K562 (cell line): ENCODE results near the gene ZMIZ1. TPM values are rescaled to one million over a fixed set of nuclear protein-coding genes. Genes with fewer than 3 reads are reported as not detected.

Experiments
- ATAC-seq: fragments of 200-7000 bp; cut with Tn5 transposase; 3 replicates; pipeline ENCODE4 v1.9.1; 2020; ENCODE audit warnings: moderate library complexity
- BruUV-seq: library from RNA; stranded (reverse); fragments of 400-500 nt; replicated peaks from 2 replicates; lab custom pipeline; 2021; lab: Mats Ljungman, UMichigan
- CTCF ChIA-PET: fragments of 300-600 bp; formaldehyde crosslinking; extraction: SDS; loops from one replicate; lab custom pipeline; 2021; ENCODE audit warnings: low intra/inter-chr PET ratio; lab: Yijun Ruan, JAX
- POLR2A ChIA-PET: fragments of 300-600, 350-650 bp; sonication (Branson Sonifier 250); formaldehyde crosslinking; extraction: SDS; loops from one replicate; lab custom pipeline; 2021; ENCODE audit warnings: antibody characterized with exemption, inconsistent platforms; lab: Yijun Ruan, JAX
- DNase-seq, 4 experiments: peaks; one replicate each; pipeline versions ENCODE4 v3.0.0 to v3.0.0-alpha.2; 2011 to 2018; ENCODE audit warnings: low spot score in 3 of 4, mixed read lengths in 3 of 4; ENCODE audit errors: extremely low read depth in 1 of 4
- FAIRE-seq: peaks from 2 replicates; lab custom pipeline; 2011; peaks lifted over from hg19 to GRCh38; lab: Jason Lieb, UNC
- H2AFZ ChIP-seq: 2 replicates; pipeline ENCODE4 v1.6.0; 2011; ENCODE audit warnings: low read depth, low read length, control low read depth, inconsistent platforms
- H3K27ac ChIP-seq: fragments of 200-600 bp; 3 replicates; pipeline ENCODE4 v1.8.0; 2011; ENCODE audit warnings: low read depth, mild to moderate bottlenecking, control low read depth, inconsistent platforms, low read length, moderate library complexity, mixed read lengths; ENCODE audit errors: extremely low read depth
- H3K27me3 ChIP-seq, 2 experiments: fragments of 300-600 bp in 1 of 2; 2 replicates in 1 of 2; 3 replicates in 1 of 2; pipeline versions ENCODE4 v1.6.0 to v1.8.0; 2011; ENCODE audit warnings: inconsistent platforms in 2 of 2, low read length in 2 of 2, mild to moderate bottlenecking in 1 of 2, mixed read lengths in 1 of 2, moderate library complexity in 1 of 2; ENCODE audit not compliant: control insufficient read depth in 2 of 2, insufficient read depth in 2 of 2
- H3K36me3 ChIP-seq: fragments of 300-600 bp; 3 replicates; pipeline ENCODE4 v1.8.0; 2011; ENCODE audit warnings: mild to moderate bottlenecking, low read length, inconsistent platforms; ENCODE audit not compliant: control insufficient read depth, insufficient read depth
- H3K4me1 ChIP-seq, 2 experiments: fragments of 200-600 bp in 1 of 2; replicated peaks in 1 of 2; 2 replicates in 1 of 2; 3 replicates in 1 of 2; pipeline versions ENCODE4 v1.5.1 to v1.8.0; 2011; ENCODE audit warnings: inconsistent platforms in 2 of 2, low read length in 2 of 2, mild to moderate bottlenecking in 1 of 2, mixed read lengths in 1 of 2, moderate library complexity in 1 of 2; ENCODE audit not compliant: control insufficient read depth in 2 of 2, insufficient read depth in 2 of 2
- H3K4me2 ChIP-seq: 2 replicates; pipeline ENCODE4 v1.6.1; 2011; ENCODE audit warnings: low read length, control low read depth, inconsistent platforms, mixed read lengths; ENCODE audit not compliant: insufficient read depth
- H3K4me3 ChIP-seq: fragments of 200-600 bp; sonication (generic), shearing (Covaris generic); 2 replicates; pipeline ENCODE4 v1.5.1; 2016; ENCODE audit warnings: control low read depth, inconsistent platforms
- H3K79me2 ChIP-seq: fragments of 200-600 bp; 3 replicates; pipeline ENCODE4 v1.8.0; 2011; ENCODE audit warnings: low read length, inconsistent platforms; ENCODE audit not compliant: control insufficient read depth, insufficient read depth
- H3K9ac ChIP-seq, 2 experiments: 2 replicates each; pipeline versions ENCODE4 v1.6.0 to v1.6.1; 2011; ENCODE audit warnings: low read depth in 2 of 2, low read length in 2 of 2, control low read depth in 1 of 2, inconsistent platforms in 1 of 2, mild to moderate bottlenecking in 1 of 2, mixed read lengths in 1 of 2; ENCODE audit not compliant: insufficient read depth in 1 of 2
- H3K9me1 ChIP-seq: one replicate; pipeline ENCODE4 v1.6.0; 2011; ENCODE audit warnings: inconsistent platforms, mild to moderate bottlenecking, low read length, moderate library complexity; ENCODE audit not compliant: control insufficient read depth, insufficient read depth
- H3K9me3 ChIP-seq: replicated peaks from 2 replicates; pipeline ENCODE4 v1.5.1; 2011; ENCODE audit warnings: low read depth, low read length, inconsistent platforms; ENCODE audit not compliant: control insufficient read depth, insufficient read depth
- H4K20me1 ChIP-seq: replicated peaks from 2 replicates; pipeline ENCODE4 v1.6.1; 2011; ENCODE audit warnings: low read length, inconsistent platforms, mixed read lengths; ENCODE audit not compliant: control insufficient read depth, insufficient read depth
- ATF1 ChIP-seq, 2 experiments: fragments of 450-650 bp in 1 of 2; IDR thresholded peaks; 2 replicates each; pipeline ENCODE4 v1.6.1; 2016; ENCODE audit warnings: missing compliant biosample characterization in 1 of 2, missing genetic modification characterization in 1 of 2
- FOXP4 ChIP-seq: sonication (generic); formaldehyde crosslinking; IDR thresholded peaks from 2 replicates; pipeline ENCODE4 v1.8.0; 2022; ENCODE audit warnings: mild to moderate bottlenecking, missing genetic modification reagents, borderline replicate concordance
- HEY1 ChIP-seq: fragments of 250-450 bp; sonication (Bioruptor Pico); IDR thresholded peaks from 2 replicates; pipeline ENCODE4 v1.5.0; 2020; ENCODE audit warnings: mild to moderate bottlenecking, moderate library complexity, borderline replicate concordance
- NR2C1 ChIP-seq, 2 experiments: fragments of 450-650 bp; IDR thresholded peaks; 2 replicates each; pipeline ENCODE4 v1.6.1; 2017; ENCODE audit warnings: mild to moderate bottlenecking in 2 of 2, antibody characterized with exemption in 1 of 2, inconsistent platforms in 1 of 2, missing compliant biosample characterization in 1 of 2, missing genetic modification characterization in 1 of 2
- ZC3H8 ChIP-seq: fragments of 450-650 bp; IDR thresholded peaks from 2 replicates; pipeline ENCODE4 v1.6.1; 2017
- ZNF263 ChIP-seq: sonication (generic); formaldehyde crosslinking; IDR thresholded peaks from 2 replicates; pipeline ENCODE4 v1.8.0; 2022; ENCODE audit warnings: mild to moderate bottlenecking, missing genetic modification reagents, borderline replicate concordance
- ZNF668 ChIP-seq: fragments of 250-450 bp; sonication (Bioruptor Pico); IDR thresholded peaks from 2 replicates; pipeline ENCODE4 v1.8.0; 2022; ENCODE audit warnings: mild to moderate bottlenecking, inconsistent platforms
- ZNF696 ChIP-seq: fragments of 250-450 bp; sonication (Bioruptor Pico); conservative IDR thresholded peaks from 2 replicates; pipeline ENCODE4 v1.4.0; 2020; ENCODE audit warnings: mild to moderate bottlenecking, moderate library complexity
- WGBS: fragments of 100-300 bp; shearing (Covaris generic); methylation state at CpG from one replicate; pipeline ENCODE4 v1.1.6; 2016; ENCODE audit warnings: low coverage, mixed read lengths; ENCODE audit not compliant: insufficient coverage; ENCODE audit errors: missing lambda C conversion rate; 5-methylcytosine and 5-hydroxymethylcytosine counted together
- in situ Hi-C: fragments of 300-500 bp; cut with MboI; formaldehyde crosslinking; loops from 4 replicates; pipeline ENCODE4 v1.15.0; 2018; ENCODE audit warnings: inconsistent platforms, mixed read lengths
- intact Hi-C: fragments of 100-400 bp; cut with micrococcal nuclease; formaldehyde crosslinking; loops from 2 replicates; pipeline ENCODE4 v1.14.2; 2022
- polyA plus RNA-seq, 8 experiments: library from polyadenylated mRNA; depleted of rRNA in 4 of 8; stranded (reverse) in 5 of 8; unstranded in 3 of 8; fragments of >200 nt; fragmentation: Nextera tagmentation in 2 of 8; fragmentation: Illumina TruSeq in 1 of 8; extraction: Ambion mirVana in 2 of 8; extraction: Trizol in 1 of 8; gene quantifications; 2 replicates each; pipeline versions ENCODE4 v1.2.1 to v1.2.3, GENCODE V29; 2011 to 2014; ENCODE audit warnings: inconsistent platforms in 1 of 8, missing spikeins in 1 of 8
- total RNA-seq, 7 experiments: library from RNA; depleted of rRNA in 6 of 7; stranded (reverse); fragments of >200 nt in 6 of 7; fragmentation: Illumina TruSeq in 2 of 7; extraction: Trizol in 2 of 7; gene quantifications; 2 replicates each; pipeline versions ENCODE4 v1.2.1 to v1.2.3, GENCODE V29; 2011 to 2021; ENCODE audit warnings: low replicate concordance in 1 of 7
- TF ChIP-seq, protein P1 (sequence below): fragments of 200-600 bp; sonication (generic); IDR thresholded peaks from one replicate; pipeline ENCODE4 v1.6.1; 2012; ENCODE audit warnings: mild to moderate bottlenecking, low read depth, low read length, inconsistent platforms

The ZMIZ1 gene
- total and polyA plus RNA-seq, 9 of the 15 experiments (the other 6 are each of a cell fraction or from before 2014, with no cell fraction given) = 1.0 to 37.3 (median 4.3) TPM

- H4K20me1 ChIP-seq = no peaks in the 10 kb centered on the region; the same call in 1 of the 2 replicates
- H3K9me3 ChIP-seq = no peaks in the 10 kb centered on the region
- no peak overlapping the region for H3K9ac ChIP-seq
- intact Hi-C loops (no loop called here), in situ Hi-C loops (no loop called here)
- no peaks in the 10 kb centered on the region for H3K27me3 ChIP-seq
- peaks cover 21% of the 10 kb centered on the region for H3K36me3 ChIP-seq
- H3K4me1 ChIP-seq = no peaks in the 10 kb centered on the region; a peak in 1 of 5 replicates
- ChIA-PET CTCF (no interaction called here), POLR2A (interaction anchor here (0.6 to 3.6 kb wide), 4 partner anchors 9 to 16 kb away, joined by 3 to 16 read pairs (median 4); no protein-coding TSS in a partner anchor)
- FAIRE-seq (no peak), DNase-seq (peak in 1 of 4 experiments; percentile 9), ATAC-seq (no peak)
- H3K9me1 ChIP-seq = no peaks in the 10 kb centered on the region
- WGBS = 47% methylated on average over 5 of the region's 5 CpGs
- H3K4me3 ChIP-seq = no peak overlapping the region
- no TSS peak for BruUV-seq
- H3K27ac ChIP-seq = no peak overlapping the region
- H3K79me2 ChIP-seq = no peaks in the 10 kb centered on the region
- H2AFZ ChIP-seq = no peak overlapping the region
- H3K4me2 ChIP-seq = no peak overlapping the region
- TF ChIP-seq ZNF696 (CRISPR knock-in tag) = no peak
- TF ChIP-seq HEY1 (CRISPR knock-in tag) = no peak
- TF ChIP-seq FOXP4 (CRISPR knock-in tag) = no peak
- TF ChIP-seq NR2C1 (IDR thresholded peaks at IDR 0.05) = no peak
- TF ChIP-seq NR2C1 (tag; IDR thresholded peaks at IDR 0.05) = no peak
- TF ChIP-seq, protein P1, sequence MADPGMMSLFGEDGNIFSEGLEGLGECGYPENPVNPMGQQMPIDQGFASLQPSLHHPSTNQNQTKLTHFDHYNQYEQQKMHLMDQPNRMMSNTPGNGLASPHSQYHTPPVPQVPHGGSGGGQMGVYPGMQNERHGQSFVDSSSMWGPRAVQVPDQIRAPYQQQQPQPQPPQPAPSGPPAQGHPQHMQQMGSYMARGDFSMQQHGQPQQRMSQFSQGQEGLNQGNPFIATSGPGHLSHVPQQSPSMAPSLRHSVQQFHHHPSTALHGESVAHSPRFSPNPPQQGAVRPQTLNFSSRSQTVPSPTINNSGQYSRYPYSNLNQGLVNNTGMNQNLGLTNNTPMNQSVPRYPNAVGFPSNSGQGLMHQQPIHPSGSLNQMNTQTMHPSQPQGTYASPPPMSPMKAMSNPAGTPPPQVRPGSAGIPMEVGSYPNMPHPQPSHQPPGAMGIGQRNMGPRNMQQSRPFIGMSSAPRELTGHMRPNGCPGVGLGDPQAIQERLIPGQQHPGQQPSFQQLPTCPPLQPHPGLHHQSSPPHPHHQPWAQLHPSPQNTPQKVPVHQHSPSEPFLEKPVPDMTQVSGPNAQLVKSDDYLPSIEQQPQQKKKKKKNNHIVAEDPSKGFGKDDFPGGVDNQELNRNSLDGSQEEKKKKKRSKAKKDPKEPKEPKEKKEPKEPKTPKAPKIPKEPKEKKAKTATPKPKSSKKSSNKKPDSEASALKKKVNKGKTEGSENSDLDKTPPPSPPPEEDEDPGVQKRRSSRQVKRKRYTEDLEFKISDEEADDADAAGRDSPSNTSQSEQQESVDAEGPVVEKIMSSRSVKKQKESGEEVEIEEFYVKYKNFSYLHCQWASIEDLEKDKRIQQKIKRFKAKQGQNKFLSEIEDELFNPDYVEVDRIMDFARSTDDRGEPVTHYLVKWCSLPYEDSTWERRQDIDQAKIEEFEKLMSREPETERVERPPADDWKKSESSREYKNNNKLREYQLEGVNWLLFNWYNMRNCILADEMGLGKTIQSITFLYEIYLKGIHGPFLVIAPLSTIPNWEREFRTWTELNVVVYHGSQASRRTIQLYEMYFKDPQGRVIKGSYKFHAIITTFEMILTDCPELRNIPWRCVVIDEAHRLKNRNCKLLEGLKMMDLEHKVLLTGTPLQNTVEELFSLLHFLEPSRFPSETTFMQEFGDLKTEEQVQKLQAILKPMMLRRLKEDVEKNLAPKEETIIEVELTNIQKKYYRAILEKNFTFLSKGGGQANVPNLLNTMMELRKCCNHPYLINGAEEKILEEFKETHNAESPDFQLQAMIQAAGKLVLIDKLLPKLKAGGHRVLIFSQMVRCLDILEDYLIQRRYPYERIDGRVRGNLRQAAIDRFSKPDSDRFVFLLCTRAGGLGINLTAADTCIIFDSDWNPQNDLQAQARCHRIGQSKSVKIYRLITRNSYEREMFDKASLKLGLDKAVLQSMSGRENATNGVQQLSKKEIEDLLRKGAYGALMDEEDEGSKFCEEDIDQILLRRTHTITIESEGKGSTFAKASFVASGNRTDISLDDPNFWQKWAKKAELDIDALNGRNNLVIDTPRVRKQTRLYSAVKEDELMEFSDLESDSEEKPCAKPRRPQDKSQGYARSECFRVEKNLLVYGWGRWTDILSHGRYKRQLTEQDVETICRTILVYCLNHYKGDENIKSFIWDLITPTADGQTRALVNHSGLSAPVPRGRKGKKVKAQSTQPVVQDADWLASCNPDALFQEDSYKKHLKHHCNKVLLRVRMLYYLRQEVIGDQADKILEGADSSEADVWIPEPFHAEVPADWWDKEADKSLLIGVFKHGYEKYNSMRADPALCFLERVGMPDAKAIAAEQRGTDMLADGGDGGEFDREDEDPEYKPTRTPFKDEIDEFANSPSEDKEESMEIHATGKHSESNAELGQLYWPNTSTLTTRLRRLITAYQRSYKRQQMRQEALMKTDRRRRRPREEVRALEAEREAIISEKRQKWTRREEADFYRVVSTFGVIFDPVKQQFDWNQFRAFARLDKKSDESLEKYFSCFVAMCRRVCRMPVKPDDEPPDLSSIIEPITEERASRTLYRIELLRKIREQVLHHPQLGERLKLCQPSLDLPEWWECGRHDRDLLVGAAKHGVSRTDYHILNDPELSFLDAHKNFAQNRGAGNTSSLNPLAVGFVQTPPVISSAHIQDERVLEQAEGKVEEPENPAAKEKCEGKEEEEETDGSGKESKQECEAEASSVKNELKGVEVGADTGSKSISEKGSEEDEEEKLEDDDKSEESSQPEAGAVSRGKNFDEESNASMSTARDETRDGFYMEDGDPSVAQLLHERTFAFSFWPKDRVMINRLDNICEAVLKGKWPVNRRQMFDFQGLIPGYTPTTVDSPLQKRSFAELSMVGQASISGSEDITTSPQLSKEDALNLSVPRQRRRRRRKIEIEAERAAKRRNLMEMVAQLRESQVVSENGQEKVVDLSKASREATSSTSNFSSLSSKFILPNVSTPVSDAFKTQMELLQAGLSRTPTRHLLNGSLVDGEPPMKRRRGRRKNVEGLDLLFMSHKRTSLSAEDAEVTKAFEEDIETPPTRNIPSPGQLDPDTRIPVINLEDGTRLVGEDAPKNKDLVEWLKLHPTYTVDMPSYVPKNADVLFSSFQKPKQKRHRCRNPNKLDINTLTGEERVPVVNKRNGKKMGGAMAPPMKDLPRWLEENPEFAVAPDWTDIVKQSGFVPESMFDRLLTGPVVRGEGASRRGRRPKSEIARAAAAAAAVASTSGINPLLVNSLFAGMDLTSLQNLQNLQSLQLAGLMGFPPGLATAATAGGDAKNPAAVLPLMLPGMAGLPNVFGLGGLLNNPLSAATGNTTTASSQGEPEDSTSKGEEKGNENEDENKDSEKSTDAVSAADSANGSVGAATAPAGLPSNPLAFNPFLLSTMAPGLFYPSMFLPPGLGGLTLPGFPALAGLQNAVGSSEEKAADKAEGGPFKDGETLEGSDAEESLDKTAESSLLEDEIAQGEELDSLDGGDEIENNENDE = no peak
- TF ChIP-seq ATF1 (CRISPR knock-in tag; IDR thresholded peaks at IDR 0.05) = no peak
- TF ChIP-seq ATF1 (tag; IDR thresholded peaks at IDR 0.05) = no peak
- no peak for TF ChIP-seq ZC3H8
- TF ChIP-seq ZNF263 (CRISPR knock-in tag) = no peak
- TF ChIP-seq ZNF668 (CRISPR knock-in tag) = no peak
These were observed 290.0 kb downstream of the ZMIZ1 start for GRCh38 chr10:79358811-79359210.
